GM19395 (cell line): Measurements from ENCODE around the gene TUBGCP2.
"Not testable (repeated sequence)": the region's sequence is repeated elsewhere in the genome, so short reads cannot be mapped to it uniquely, and the experiment has no call there.

Experiments used
- ATAC-seq: cut with Tn5 transposase; IDR thresholded peaks from one replicate; pipeline ENCODE4 v1.9.1; 2021; ENCODE audit warnings: mild to moderate bottlenecking, moderate library complexity; ENCODE audit not compliant: unreplicated experiment

The TUBGCP2 gene

GRCh38 chr10:133325440-133326222 is 17.0 kb upstream of the TUBGCP2 start:
- ATAC-seq: no peak

GRCh38 chr10:133324857-133325260 is 16.2 kb upstream of the TUBGCP2 start:
- no peak for ATAC-seq

GRCh38 chr10:133324198-133324792 is 15.6 kb upstream of the TUBGCP2 start:
- ATAC-seq: no peak

GRCh38 chr10:133322064-133322709 is 13.5 kb upstream of the TUBGCP2 start:
- ATAC-seq: not testable (repeated sequence)

- not testable (repeated sequence) for ATAC-seq
These were observed 12.3 kb upstream of the TUBGCP2 start for GRCh38 chr10:133320852-133321422.

GRCh38 chr10:133318494-133319127 is 9.9 kb upstream of the TUBGCP2 start:
- no peak for ATAC-seq

GRCh38 chr10:133316732-133317131 is 8.1 kb upstream of the TUBGCP2 start:
- ATAC-seq: no peak

GRCh38 chr10:133316266-133316665 is 7.6 kb upstream of the TUBGCP2 start:
- ATAC-seq: no peak

GRCh38 chr10:133315847-133316246 is 7.2 kb upstream of the TUBGCP2 start:
- no peak for ATAC-seq

GRCh38 chr10:133314911-133315310 is 6.2 kb upstream of the TUBGCP2 start:
- no peak for ATAC-seq

GRCh38 chr10:133313192-133313591 is 4.5 kb upstream of the TUBGCP2 start:
- ATAC-seq: no peak

- no peak for ATAC-seq
These were observed 4.1 kb upstream of the TUBGCP2 start for GRCh38 chr10:133312769-133313145.

GRCh38 chr10:133312016-133312768 is 3.5 kb upstream of the TUBGCP2 start:
- no peak for ATAC-seq

- no peak for ATAC-seq
These were observed 2.9 kb upstream of the TUBGCP2 start for GRCh38 chr10:133311570-133311969.

- ATAC-seq: no peak
These were observed 2.1 kb upstream of the TUBGCP2 start for GRCh38 chr10:133310789-133311188.

- ATAC-seq: no peak
These were observed 1.7 kb upstream of the TUBGCP2 start for GRCh38 chr10:133310399-133310755.

- no peak for ATAC-seq
These were observed 1.2 kb upstream of the TUBGCP2 start for GRCh38 chr10:133309720-133310398.

- peak; percentile 71 for ATAC-seq
These were observed 538 bp upstream of the TUBGCP2 start for GRCh38 chr10:133309100-133309719.

GRCh38 chr10:133307776-133308420 is 774 bp downstream of the TUBGCP2 start:
- peak; percentile 50 for ATAC-seq
